DND-41 (cell line): ENCODE data around the gene PTPRK.

Source experiments
- ATAC-seq: fragments of 200-7000 bp; cut with Tn5 transposase; 3 replicates; pipeline ENCODE4 v1.9.1; 2021; ENCODE audit warnings: low read depth; ENCODE audit not compliant: insufficient read depth
- DNase-seq: peaks from one replicate; pipeline ENCODE4 v3.0.0-alpha.2; 2020
- H2AFZ ChIP-seq: 2 replicates; pipeline ENCODE4 v1.6.0; 2012; ENCODE audit warnings: low read depth, low read length
- H3K27ac ChIP-seq: 2 replicates; pipeline ENCODE4 v1.5.1; 2012; ENCODE audit warnings: low read length, inconsistent platforms
- H3K27me3 ChIP-seq: fragments of 200-600 bp; sonication (generic); 2 replicates; pipeline ENCODE4 v1.6.0; 2012; ENCODE audit warnings: low read length, mild to moderate bottlenecking, inconsistent platforms; ENCODE audit not compliant: insufficient read depth, poor library complexity
- H3K36me3 ChIP-seq: 2 replicates; pipeline ENCODE4 v1.5.1; 2012; ENCODE audit warnings: low read length, inconsistent platforms; ENCODE audit not compliant: insufficient read depth
- H3K4me1 ChIP-seq: 2 replicates; pipeline ENCODE4 v1.5.1; 2012; ENCODE audit warnings: mild to moderate bottlenecking, low read length; ENCODE audit not compliant: insufficient read depth
- H3K4me2 ChIP-seq: 2 replicates; pipeline ENCODE4 v1.6.0; 2012; ENCODE audit warnings: mild to moderate bottlenecking, moderate library complexity, low read length, inconsistent platforms; ENCODE audit not compliant: insufficient read depth
- H3K4me3 ChIP-seq, 2 experiments: fragments of 200-600 bp in 1 of 2; shearing (Covaris generic) in 1 of 2; 2 replicates each; pipeline ENCODE4 v1.5.1; 2012 to 2016; ENCODE audit warnings: inconsistent platforms in 2 of 2, low read length in 2 of 2, mild to moderate bottlenecking in 2 of 2, low read depth in 1 of 2, moderate library complexity in 1 of 2
- H3K79me2 ChIP-seq: 2 replicates; pipeline ENCODE4 v1.6.0; 2012; ENCODE audit warnings: low read length, inconsistent platforms; ENCODE audit not compliant: insufficient read depth
- H3K9ac ChIP-seq: 2 replicates; pipeline ENCODE4 v1.6.0; 2012; ENCODE audit warnings: low read depth, mild to moderate bottlenecking, inconsistent platforms, low read length, moderate library complexity
- H3K9me3 ChIP-seq: 2 replicates; pipeline ENCODE4 v1.5.1; 2012; ENCODE audit warnings: low read length, moderate library complexity, mild to moderate bottlenecking, inconsistent platforms; ENCODE audit not compliant: insufficient read depth, severe bottlenecking
- H4K20me1 ChIP-seq: 2 replicates; pipeline ENCODE4 v1.6.0; 2012; ENCODE audit warnings: low read length; ENCODE audit not compliant: insufficient read depth
- EZH2 ChIP-seq: IDR thresholded peaks from 3 replicates; pipeline ENCODE4 v1.6.1; 2012; ENCODE audit warnings: borderline replicate concordance, low read depth, mild to moderate bottlenecking, moderate library complexity, low read length, inconsistent platforms; ENCODE audit not compliant: severe bottlenecking
- TF ChIP-seq, protein P1 (sequence below): IDR thresholded peaks from 2 replicates; pipeline ENCODE4 v1.5.1; 2012; ENCODE audit warnings: borderline replicate concordance, low read length, moderate library complexity, mild to moderate bottlenecking; ENCODE audit not compliant: poor library complexity, severe bottlenecking; ENCODE audit errors: extremely low read depth

PTPRK gene

DNA sequence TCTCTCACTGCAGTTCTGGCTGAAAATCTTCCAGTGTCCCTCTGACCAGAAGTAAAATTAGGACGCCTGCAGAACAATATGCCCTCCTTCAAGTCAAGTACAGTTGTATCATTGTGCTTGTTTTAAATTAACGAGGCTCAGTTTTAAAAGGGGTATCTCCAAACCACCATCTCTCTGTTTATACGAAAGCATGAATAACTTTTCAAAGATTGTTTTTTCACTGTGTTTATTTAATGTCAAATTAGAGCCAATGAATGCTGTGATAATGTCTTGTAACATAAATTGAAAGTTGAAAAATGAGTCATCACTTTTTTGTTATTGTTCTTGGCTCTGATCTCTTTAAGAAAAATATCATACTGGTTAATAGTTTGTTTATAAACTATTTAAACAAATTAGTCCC is 388.8 kb downstream of the PTPRK start:
- Histone ChIP-seq H3K79me2 (no peaks in the 10 kb centered on the region), H4K20me1 (no peaks in the 10 kb centered on the region), H3K4me1 (no peaks in the 10 kb centered on the region), H3K4me2 (no peak overlapping the region), H3K27ac (no peak overlapping the region), H3K4me3 (no peak overlapping the region), H3K9me3 (no peaks in the 10 kb centered on the region), H3K27me3 (no peaks in the 10 kb centered on the region), H3K36me3 (no peaks in the 10 kb centered on the region), H3K9ac (no peak overlapping the region), H2AFZ (no peak overlapping the region)
- TF ChIP-seq, protein P1, sequence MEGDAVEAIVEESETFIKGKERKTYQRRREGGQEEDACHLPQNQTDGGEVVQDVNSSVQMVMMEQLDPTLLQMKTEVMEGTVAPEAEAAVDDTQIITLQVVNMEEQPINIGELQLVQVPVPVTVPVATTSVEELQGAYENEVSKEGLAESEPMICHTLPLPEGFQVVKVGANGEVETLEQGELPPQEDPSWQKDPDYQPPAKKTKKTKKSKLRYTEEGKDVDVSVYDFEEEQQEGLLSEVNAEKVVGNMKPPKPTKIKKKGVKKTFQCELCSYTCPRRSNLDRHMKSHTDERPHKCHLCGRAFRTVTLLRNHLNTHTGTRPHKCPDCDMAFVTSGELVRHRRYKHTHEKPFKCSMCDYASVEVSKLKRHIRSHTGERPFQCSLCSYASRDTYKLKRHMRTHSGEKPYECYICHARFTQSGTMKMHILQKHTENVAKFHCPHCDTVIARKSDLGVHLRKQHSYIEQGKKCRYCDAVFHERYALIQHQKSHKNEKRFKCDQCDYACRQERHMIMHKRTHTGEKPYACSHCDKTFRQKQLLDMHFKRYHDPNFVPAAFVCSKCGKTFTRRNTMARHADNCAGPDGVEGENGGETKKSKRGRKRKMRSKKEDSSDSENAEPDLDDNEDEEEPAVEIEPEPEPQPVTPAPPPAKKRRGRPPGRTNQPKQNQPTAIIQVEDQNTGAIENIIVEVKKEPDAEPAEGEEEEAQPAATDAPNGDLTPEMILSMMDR, result no peak
- TF ChIP-seq EZH2, result no peak
- no peak for ATAC-seq
- no peak for DNase-seq

DNA sequence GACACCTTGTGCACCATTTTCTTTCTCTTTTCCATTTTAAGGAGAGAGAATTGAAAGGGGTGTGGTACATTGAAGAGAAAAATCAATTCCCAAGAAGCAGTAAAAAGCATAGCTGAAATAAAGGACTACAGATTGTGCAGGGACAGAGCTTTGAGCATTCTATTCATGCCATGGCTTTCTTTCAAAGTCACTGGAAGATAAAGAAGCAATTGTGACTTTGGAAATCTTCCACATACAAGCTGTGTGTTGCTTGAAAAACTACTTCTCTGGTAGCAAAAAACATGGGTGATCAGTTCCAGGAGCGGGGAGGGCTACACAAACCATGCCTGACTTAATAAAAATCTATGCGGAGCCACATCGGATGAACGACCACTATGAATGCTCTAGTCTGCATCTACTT is 389.4 kb downstream of the PTPRK start:
- Histone ChIP-seq H3K79me2 (no peaks in the 10 kb centered on the region), H3K4me2 (no peak overlapping the region), H2AFZ (no peak overlapping the region), H3K27me3 (no peaks in the 10 kb centered on the region), H3K36me3 (no peaks in the 10 kb centered on the region), H3K4me3 (no peak overlapping the region), H3K9me3 (no peaks in the 10 kb centered on the region), H3K4me1 (no peaks in the 10 kb centered on the region), H3K9ac (no peak overlapping the region), H3K27ac (no peak overlapping the region), H4K20me1 (no peaks in the 10 kb centered on the region)
- DNase-seq (no peak), ATAC-seq (no peak)
- TF ChIP-seq EZH2, result no peak
- TF ChIP-seq, protein P1, result no peak

DNA sequence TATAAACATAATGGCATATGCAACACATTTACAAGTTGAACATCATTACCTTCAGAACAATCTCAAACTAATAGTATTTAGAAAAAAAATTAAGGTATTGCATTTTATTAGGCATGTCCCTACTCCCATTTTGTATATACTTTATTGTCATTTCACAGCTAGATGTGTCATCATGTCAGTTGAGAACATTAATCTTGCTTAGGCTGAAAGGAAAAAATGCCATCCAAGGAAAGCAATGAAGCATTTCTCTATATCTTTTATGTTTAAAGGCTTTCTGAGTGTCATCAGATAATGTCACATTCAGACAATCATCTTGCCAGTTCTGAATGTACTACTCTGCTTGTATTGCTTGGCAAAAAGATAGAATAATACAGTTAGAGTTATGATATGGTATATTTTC is 390.7 kb downstream of the PTPRK start:
- no peak overlapping the region for H3K9ac ChIP-seq
- no peak overlapping the region for H3K4me2 ChIP-seq
- H3K79me2 ChIP-seq, result no peaks in the 10 kb centered on the region
- H3K36me3 ChIP-seq, result no peaks in the 10 kb centered on the region
- no peaks in the 10 kb centered on the region for H3K27me3 ChIP-seq
- no peaks in the 10 kb centered on the region for H3K9me3 ChIP-seq
- no peaks in the 10 kb centered on the region for H4K20me1 ChIP-seq
- H3K4me1 ChIP-seq, result no peaks in the 10 kb centered on the region
- DNase-seq (no peak), ATAC-seq (no peak)
- no peak overlapping the region for H2AFZ ChIP-seq
- H3K4me3 ChIP-seq, result no peak overlapping the region
- TF ChIP-seq, protein P1, result no peak
- TF ChIP-seq EZH2, result no peak
- no peak overlapping the region for H3K27ac ChIP-seq

GRCh38 chr6:128127650-128128049 is 392.7 kb downstream of the PTPRK start:
- no peak for DNase-seq

More at GRCh38 chr6:128127650-128128049, 392.7 kb downstream of the PTPRK start:
- no peak overlapping the region for H3K27ac ChIP-seq
- H3K4me3 ChIP-seq, result no peak overlapping the region
- H3K79me2 ChIP-seq, result no peaks in the 10 kb centered on the region
- H3K9me3 ChIP-seq, result no peaks in the 10 kb centered on the region
- no peaks in the 10 kb centered on the region for H4K20me1 ChIP-seq
- no peak overlapping the region for H3K9ac ChIP-seq
- H2AFZ ChIP-seq, result no peak overlapping the region
- TF ChIP-seq, protein P1, result no peak
- TF ChIP-seq EZH2, result no peak
- no peak for ATAC-seq
- no peaks in the 10 kb centered on the region for H3K36me3 ChIP-seq
- H3K4me1 ChIP-seq, result no peaks in the 10 kb centered on the region
- H3K27me3 ChIP-seq, result no peaks in the 10 kb centered on the region
- H3K4me2 ChIP-seq, result no peak overlapping the region
